Esophagus squamous epithelium (tissue), 5 donors: ENCODE measurements around the gene NUP210. TPM values are rescaled to one million over a fixed set of nuclear protein-coding genes. Genes with fewer than 3 reads are reported as not detected.

Experiments
- DNase-seq: peaks from one replicate; lab custom pipeline; 2025; lab: John Stamatoyannopoulos, UW
- H3K27ac ChIP-seq, 4 donors: fragments of 200-600 bp; sonication (generic); one replicate each; pipeline ENCODE4 v1.5.1; 2016 to 2019; ENCODE audit warnings: mild to moderate bottlenecking in 1 of 4
- H3K27me3 ChIP-seq, 4 donors: fragments of 200-600 bp; sonication (generic); 1 replicate in 3 of 4; 2 replicates in 1 of 4; pipeline versions ENCODE4 v1.5.1 to v1.6.0; 2017 to 2021; ENCODE audit warnings: antibody characterized with exemption in 1 of 4
- H3K36me3 ChIP-seq, 3 donors: fragments of 200-600 bp; sonication (generic); one replicate each; pipeline ENCODE4 v1.5.1; 2016 to 2019
- H3K4me1 ChIP-seq, 3 donors: fragments of 200-600 bp; sonication (generic); one replicate each; pipeline ENCODE4 v1.5.1; 2017 to 2019
- H3K4me3 ChIP-seq, 4 donors: fragments of 200-600 bp; sonication (generic); 1 replicate in 3 of 4; 2 replicates in 1 of 4; pipeline ENCODE4 v1.5.1; 2016 to 2019; ENCODE audit warnings: mild to moderate bottlenecking in 2 of 4, moderate library complexity in 1 of 4
- H3K9me3 ChIP-seq, 3 donors: fragments of 200-600 bp; sonication (generic); one replicate each; pipeline ENCODE4 v1.5.1; 2016 to 2019
- CTCF ChIP-seq, 6 experiments: fragments of 450-650 bp in 4 of 6; fragments of 200-600 bp in 2 of 6; sonication (generic) in 2 of 6; IDR thresholded peaks; one replicate each; pipeline ENCODE4 v1.5.1; 2016 to 2019; ENCODE audit warnings: antibody characterized with exemption in 6 of 6, mild to moderate bottlenecking in 4 of 6, moderate library complexity in 4 of 6
- POLR2A ChIP-seq, 4 donors: fragments of 450-650 bp; IDR thresholded peaks; one replicate each; pipeline ENCODE4 v1.6.1; 2017; ENCODE audit warnings: antibody characterized with exemption in 4 of 4, mild to moderate bottlenecking in 4 of 4, moderate library complexity in 3 of 4
- WGBS, 2 donors: methylation state at CpG; one replicate each; pipeline ENCODE4 v1.1.5; 2018; 5-methylcytosine and 5-hydroxymethylcytosine counted together
- intact Hi-C: fragments of 100-400 bp; cut with DNase I; formaldehyde crosslinking; loops from one replicate; pipeline ENCODE4 v1.15.0; 2022
- total RNA-seq, 4 donors: library from RNA; depleted of rRNA; stranded (reverse); fragments of >200 nt; gene quantifications; one replicate each; pipeline ENCODE4 v1.1.0, GENCODE V29; 2016
- donor health status: DM: yes; HTN: yes; CAD: no.

Gene NUP210
- total RNA-seq, 4 donors from 2014 or later: 7.2 to 14.5 (median 9.4) TPM

DNA sequence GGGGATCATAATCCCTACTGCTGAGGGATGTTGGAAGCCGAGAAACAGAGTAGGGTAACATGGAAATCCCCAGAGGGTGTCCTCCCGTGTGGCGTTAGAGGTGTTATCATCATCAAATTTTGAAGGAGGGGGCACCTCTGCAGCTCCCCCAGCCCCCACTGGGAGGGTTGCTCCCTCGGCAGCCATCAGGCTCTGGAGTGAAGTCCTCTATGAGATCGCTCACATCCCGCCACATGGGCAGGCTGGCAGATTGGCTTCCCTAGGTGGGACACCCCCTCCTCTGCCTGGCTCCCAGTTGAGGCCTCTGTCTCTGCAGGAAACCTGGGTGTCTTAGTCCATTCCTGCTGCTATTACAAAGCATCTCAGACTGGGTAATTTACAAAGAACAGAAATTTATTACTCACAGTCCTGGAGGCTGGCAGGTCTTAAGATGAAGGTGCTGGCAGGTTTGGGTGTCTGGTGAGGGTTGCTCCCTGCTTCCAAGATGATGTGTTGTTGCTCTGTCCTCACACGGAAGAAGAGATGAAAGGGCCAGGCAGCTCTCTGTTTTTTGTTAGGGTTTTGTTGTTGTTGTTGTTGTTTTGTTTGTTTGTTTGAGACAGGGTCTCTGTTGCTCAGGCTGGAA lies 120.5 kb downstream of the NUP210 start:
- Histone ChIP-seq H3K9me3 (no peaks in the 10 kb centered on the region), H3K4me1 (peaks cover 0 to 6% (median 5%) of the 10 kb centered on the region in 3 donors), H3K27me3 (peaks cover 0 to 44% (median 0%) of the 10 kb centered on the region in 4 donors), H3K27ac (no peak overlapping the region), H3K36me3 (no peaks in the 10 kb centered on the region), H3K4me3 (no peak overlapping the region)
- TF ChIP-seq POLR2A (IDR thresholded peaks at IDR 0.05) (no peak), CTCF (IDR thresholded peaks at IDR 0.05) (no peak)
- DNase-seq: no peak
- intact Hi-C loops: no loop called here
- 77 to 79% methylated on average over 3 to 4 of the region's 7 CpGs for WGBS, 2 donors

- no peak for DNase-seq
- H3K4me1 ChIP-seq: peaks cover 0 to 3% (median 2%) of the 10 kb centered on the region in 3 donors
These were observed 123.5 kb downstream of the NUP210 start for GRCh38 chr3:13296662-13297061.

GRCh38 chr3:13294442-13295351 lies 125.4 kb downstream of the NUP210 start:
- DNase-seq: no peak
- H3K36me3 ChIP-seq: no peaks in the 10 kb centered on the region
- intact Hi-C loops: no loop called here
- H3K9me3 ChIP-seq: no peaks in the 10 kb centered on the region
- TF ChIP-seq POLR2A (IDR thresholded peaks at IDR 0.05) (no peak), CTCF (IDR thresholded peaks at IDR 0.05) (no peak)
- WGBS, 2 donors: 69 to 82% methylated on average over 9 to 17 of the region's 18 CpGs
- peaks cover 0 to 54% (median 0%) of the 10 kb centered on the region in 4 donors for H3K27me3 ChIP-seq
- no peak overlapping the region for H3K27ac ChIP-seq
- no peaks in the 10 kb centered on the region for H3K4me1 ChIP-seq
- H3K4me3 ChIP-seq: no peak overlapping the region

More at GRCh38 chr3:13296662-13297061, 123.5 kb downstream of the NUP210 start:
- Histone ChIP-seq H3K27me3 (peaks cover 0 to 62% (median 0%) of the 10 kb centered on the region in 4 donors), H3K4me3 (no peak overlapping the region), H3K9me3 (no peaks in the 10 kb centered on the region), H3K27ac (no peak overlapping the region), H3K36me3 (no peaks in the 10 kb centered on the region)
- TF ChIP-seq CTCF (IDR thresholded peaks at IDR 0.05) (no peak), POLR2A (IDR thresholded peaks at IDR 0.05) (no peak)
- 18 to 37% methylated on average over 6 of the region's 6 CpGs for WGBS, 2 donors
- intact Hi-C loops: no loop called here

GRCh38 chr3:13292375-13292774 lies 127.7 kb downstream of the NUP210 start:
- TF ChIP-seq CTCF (IDR thresholded peaks at IDR 0.05) (no peak), POLR2A (IDR thresholded peaks at IDR 0.05) (no peak)
- intact Hi-C loops: no loop called here
- Histone ChIP-seq H3K27ac (no peak overlapping the region), H3K9me3 (no peaks in the 10 kb centered on the region), H3K4me1 (no peaks in the 10 kb centered on the region), H3K4me3 (no peak overlapping the region), H3K27me3 (peaks cover 0 to 44% (median 0%) of the 10 kb centered on the region in 4 donors), H3K36me3 (no peaks in the 10 kb centered on the region)
- WGBS, 2 donors: 66 to 90% methylated on average over 2 to 3 of the region's 3 CpGs
- DNase-seq: no peak

GRCh38 chr3:13290941-13291340 lies 129.2 kb downstream of the NUP210 start:
- 89 to 92% methylated on average over 3 of the region's 3 CpGs for WGBS, 2 donors
- TF ChIP-seq CTCF (IDR thresholded peaks at IDR 0.05): no peak
- TF ChIP-seq POLR2A (IDR thresholded peaks at IDR 0.05): no peak

More at GRCh38 chr3:13290941-13291340, 129.2 kb downstream of the NUP210 start:
- no peak overlapping the region for H3K4me3 ChIP-seq
- intact Hi-C loops: no loop called here
- H3K9me3 ChIP-seq: peaks cover 0 to 8% (median 6%) of the 10 kb centered on the region in 3 donors
- H3K27me3 ChIP-seq: peaks cover 0 to 43% (median 0%) of the 10 kb centered on the region in 4 donors
- H3K4me1 ChIP-seq: no peaks in the 10 kb centered on the region
- no peaks in the 10 kb centered on the region for H3K36me3 ChIP-seq
- DNase-seq: no peak
- H3K27ac ChIP-seq: no peak overlapping the region
